Measurements from ENCODE around the gene DAGLA. TPM values are rescaled to one million over a fixed set of nuclear protein-coding genes. Genes with fewer than 3 reads are reported as not detected.

The DAGLA gene, protein sequence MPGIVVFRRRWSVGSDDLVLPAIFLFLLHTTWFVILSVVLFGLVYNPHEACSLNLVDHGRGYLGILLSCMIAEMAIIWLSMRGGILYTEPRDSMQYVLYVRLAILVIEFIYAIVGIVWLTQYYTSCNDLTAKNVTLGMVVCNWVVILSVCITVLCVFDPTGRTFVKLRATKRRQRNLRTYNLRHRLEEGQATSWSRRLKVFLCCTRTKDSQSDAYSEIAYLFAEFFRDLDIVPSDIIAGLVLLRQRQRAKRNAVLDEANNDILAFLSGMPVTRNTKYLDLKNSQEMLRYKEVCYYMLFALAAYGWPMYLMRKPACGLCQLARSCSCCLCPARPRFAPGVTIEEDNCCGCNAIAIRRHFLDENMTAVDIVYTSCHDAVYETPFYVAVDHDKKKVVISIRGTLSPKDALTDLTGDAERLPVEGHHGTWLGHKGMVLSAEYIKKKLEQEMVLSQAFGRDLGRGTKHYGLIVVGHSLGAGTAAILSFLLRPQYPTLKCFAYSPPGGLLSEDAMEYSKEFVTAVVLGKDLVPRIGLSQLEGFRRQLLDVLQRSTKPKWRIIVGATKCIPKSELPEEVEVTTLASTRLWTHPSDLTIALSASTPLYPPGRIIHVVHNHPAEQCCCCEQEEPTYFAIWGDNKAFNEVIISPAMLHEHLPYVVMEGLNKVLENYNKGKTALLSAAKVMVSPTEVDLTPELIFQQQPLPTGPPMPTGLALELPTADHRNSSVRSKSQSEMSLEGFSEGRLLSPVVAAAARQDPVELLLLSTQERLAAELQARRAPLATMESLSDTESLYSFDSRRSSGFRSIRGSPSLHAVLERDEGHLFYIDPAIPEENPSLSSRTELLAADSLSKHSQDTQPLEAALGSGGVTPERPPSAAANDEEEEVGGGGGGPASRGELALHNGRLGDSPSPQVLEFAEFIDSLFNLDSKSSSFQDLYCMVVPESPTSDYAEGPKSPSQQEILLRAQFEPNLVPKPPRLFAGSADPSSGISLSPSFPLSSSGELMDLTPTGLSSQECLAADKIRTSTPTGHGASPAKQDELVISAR
- 1.8 and 7.5 TPM in 2 replicates for total RNA-seq

DNA sequence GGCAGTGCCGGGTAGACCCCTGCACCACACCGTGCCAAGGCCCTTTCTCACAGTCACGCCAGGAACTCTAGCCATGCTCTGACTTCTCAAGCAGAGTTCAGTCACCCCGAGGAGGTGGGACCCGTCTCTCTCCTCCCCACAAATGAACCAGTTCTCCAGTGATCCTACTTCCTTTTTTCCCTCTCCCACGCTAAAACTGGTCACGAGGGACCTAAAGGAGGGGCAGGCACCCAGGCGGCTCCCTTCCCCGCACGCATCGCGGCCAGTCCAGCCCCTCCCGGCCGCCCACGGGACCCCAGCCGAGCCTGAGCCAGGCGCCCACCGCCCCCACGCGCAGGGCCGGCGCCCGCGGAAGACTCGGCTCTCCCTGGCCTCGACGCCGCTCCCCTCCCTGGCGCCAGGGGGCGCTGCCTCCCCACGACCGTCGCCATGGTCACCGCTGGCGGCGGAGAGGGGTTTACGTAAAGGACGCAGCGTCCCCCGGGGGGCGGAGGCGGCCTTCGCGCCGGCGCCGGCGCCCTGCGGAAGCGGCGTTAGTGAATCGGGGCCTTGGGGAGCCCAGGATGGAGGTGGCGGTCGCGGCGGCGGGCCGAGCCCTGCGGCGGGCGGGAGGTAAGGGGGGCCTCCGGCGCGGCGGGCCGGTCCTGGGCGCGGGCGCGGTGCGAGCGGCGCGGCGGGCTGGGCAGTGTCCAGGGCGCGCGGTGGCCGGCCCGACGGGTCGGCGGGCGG lies at the start of gene DAGLA:
DAGLA (plus strand) TSS at position 499 of the 729 bp plus-strand sequence. CDS start 39,765 bp downstream, outside the sequence.

DNA sequence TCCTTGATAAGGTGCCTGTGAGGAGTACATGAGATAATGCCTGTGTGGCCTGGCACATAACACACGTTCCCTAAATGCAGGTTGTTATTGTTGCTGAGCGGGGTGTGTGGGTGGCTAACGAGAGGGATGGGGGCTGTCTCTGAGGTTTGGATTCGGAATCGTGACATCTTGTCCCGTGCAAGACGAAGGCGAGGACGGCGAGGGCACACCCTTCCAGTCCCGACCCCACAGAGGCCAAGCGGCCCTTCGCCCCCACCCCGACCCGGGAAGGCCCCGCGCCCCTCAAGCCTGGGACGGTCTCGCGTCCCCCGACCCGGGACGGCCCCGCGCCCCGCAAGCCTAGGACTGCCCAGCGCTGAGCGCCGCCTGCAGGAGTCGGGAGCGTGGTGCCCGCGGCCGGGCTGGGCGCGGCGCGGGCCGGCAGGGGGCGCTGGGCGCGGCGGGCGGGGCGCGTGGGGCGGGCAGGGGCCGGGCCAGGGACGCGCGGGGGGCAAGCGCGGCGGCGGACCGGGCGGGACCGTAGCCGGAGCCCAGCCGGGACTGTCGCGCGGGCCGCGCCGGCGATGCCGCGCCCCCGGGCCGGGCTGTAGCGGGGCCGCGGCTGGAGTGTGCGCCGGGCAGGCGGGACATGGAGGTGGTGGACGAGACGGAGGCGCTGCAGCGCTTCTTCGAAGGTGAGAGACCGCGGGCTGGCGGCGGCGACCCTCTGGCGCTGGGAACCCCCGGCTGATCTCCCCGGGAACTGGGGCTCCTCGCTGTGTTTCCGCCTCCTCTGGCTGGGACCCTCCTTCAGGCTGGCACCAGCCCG lies 72.1 kb downstream of the DAGLA start, which contains the start of gene MYRF:
MYRF (plus strand) TSS at position 520 of the 808 bp plus-strand sequence; CDS start at position 629, 109 bp downstream.

GRCh38 chr11:61792310-61793082 lies 112.3 kb downstream of the DAGLA start, which contains the start of the genes FEN1 and TMEM258:
Gene FEN1, plus strand, starts transcription at chr11:61792911. Its CDS starts 2,451 bp downstream, at chr11:61795362.
Gene TMEM258, minus strand, starts transcription at chr11:61792599. Its CDS starts 41 bp downstream, at chr11:61792558.

Other genes with a start within 250 kb of the DAGLA start
- not detected in 2 replicates for gene LRRC10B, start 171.6 kb upstream of the DAGLA start, total RNA-seq
- gene SYT7, start 99.3 kb upstream of the DAGLA start, total RNA-seq, result 0.94 and 0.97 TPM in 2 replicates
- gene MYRF, start 72.2 kb downstream of the DAGLA start, total RNA-seq, result 0.49 and 1.0 TPM in 2 replicates
- 71.4 and 84.5 TPM in 2 replicates for gene TMEM258, start 112.2 kb downstream of the DAGLA start, total RNA-seq
- gene FEN1, start 112.5 kb downstream of the DAGLA start, total RNA-seq, result 31.9 and 34.8 TPM in 2 replicates
- gene FADS1, start 136.6 kb downstream of the DAGLA start, total RNA-seq, result 35.7 and 38.7 TPM in 2 replicates
- gene FADS2, start 147.9 kb downstream of the DAGLA start, total RNA-seq, result 52.3 and 121 TPM in 2 replicates
- gene FADS3, start 211.2 kb downstream of the DAGLA start, total RNA-seq, result 310 and 374 TPM in 2 replicates
- gene RAB3IL1, start 237.2 kb downstream of the DAGLA start, total RNA-seq, result 1.6 and 2.8 TPM in 2 replicates

All from bladder microvascular endothelial cell (primary cell).